ENCODE results near the gene PTPRO. TPM values are rescaled to one million over a fixed set of nuclear protein-coding genes. Genes with fewer than 3 reads are reported as not detected.
A peak's percentile ranks its signal among the peaks of the same experiment; 100 is the strongest.

PTPRO gene
- total RNA-seq, 4 donors from 2014 or later, result 1.5 to 15.3 (median 8.0) TPM

DNA sequence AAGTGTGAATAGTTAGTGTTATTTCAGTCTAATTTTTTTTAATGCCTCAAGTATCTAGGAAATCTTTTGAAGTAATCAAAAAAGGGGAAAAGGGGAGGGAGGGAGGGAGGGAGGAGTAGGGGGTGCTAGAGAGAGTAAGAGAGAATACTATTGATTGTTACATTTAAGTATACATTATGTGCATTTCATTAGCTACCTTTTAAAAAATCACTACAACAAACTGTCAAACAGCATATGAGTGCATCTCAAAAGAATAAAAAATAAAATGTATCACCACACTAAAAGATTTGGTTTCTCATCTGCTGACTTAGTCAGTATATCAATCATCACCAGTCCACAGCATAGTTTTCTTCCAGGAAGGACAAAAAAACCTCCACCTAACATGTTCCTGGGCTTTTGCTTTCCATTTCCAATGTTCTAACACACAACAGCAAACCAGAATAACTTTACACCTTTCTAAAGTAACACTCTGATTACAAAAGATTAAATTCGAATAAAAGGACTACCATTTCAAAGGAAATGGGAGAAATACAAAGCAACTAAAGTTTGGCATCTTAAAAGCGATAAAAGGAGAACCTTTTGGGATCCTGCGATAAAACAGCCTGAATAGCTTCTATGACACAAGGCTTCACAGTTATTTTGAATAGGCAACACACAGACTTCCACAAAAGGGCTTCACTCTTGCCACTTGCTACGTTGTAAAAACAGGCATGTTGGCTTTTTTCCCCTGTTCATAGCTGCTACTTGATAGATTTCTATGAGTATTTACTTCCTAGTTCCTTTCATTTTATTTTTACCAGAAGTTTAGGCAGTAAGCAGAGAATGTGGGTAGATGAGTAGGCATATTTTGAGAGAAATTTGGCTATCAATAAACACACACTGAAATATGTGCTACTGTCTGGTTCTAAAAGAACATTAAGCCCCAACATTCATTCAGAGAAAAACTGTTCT is 306.0 kb downstream of the PTPRO start:
- Histone ChIP-seq H3K27me3 (no peaks in the 10 kb centered on the region), H3K4me1 (peaks cover 3 to 11% of the 10 kb centered on the region in 2 donors), H3K36me3 (no peaks in the 10 kb centered on the region), H3K9me3 (no peaks in the 10 kb centered on the region), H3K27ac (peak overlapping the region; percentile 80 to 91), H3K4me3 (no peak overlapping the region)
- intact Hi-C loops (cut with DNase I; ENCODE audit: low total_unique reads), result no loop called here
- TF ChIP-seq POLR2A (IDR thresholded peaks at IDR 0.05), result no peak
- TF ChIP-seq, protein P1, sequence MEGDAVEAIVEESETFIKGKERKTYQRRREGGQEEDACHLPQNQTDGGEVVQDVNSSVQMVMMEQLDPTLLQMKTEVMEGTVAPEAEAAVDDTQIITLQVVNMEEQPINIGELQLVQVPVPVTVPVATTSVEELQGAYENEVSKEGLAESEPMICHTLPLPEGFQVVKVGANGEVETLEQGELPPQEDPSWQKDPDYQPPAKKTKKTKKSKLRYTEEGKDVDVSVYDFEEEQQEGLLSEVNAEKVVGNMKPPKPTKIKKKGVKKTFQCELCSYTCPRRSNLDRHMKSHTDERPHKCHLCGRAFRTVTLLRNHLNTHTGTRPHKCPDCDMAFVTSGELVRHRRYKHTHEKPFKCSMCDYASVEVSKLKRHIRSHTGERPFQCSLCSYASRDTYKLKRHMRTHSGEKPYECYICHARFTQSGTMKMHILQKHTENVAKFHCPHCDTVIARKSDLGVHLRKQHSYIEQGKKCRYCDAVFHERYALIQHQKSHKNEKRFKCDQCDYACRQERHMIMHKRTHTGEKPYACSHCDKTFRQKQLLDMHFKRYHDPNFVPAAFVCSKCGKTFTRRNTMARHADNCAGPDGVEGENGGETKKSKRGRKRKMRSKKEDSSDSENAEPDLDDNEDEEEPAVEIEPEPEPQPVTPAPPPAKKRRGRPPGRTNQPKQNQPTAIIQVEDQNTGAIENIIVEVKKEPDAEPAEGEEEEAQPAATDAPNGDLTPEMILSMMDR (IDR thresholded peaks at IDR 0.05), result no peak
- no peak for DNase-seq

DNA sequence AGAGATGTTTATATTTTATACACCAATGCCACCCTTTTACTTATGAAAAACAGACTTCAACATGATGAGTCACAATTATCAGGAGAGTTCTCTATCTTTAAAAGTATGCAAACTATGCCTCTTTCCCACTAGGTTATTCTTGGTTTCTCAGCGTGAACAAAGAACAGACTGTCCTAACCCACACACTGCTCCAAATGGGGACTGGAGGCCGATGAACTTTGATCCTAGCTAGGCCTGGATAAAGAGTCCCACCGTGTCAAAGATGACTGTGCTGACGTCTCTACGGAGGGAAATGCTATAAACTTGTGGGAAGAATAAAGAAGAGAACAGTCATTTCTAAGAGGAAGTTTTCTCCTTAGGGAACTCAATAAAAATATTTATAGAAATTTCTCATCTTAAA is 306.8 kb downstream of the PTPRO start:
- no peaks in the 10 kb centered on the region for H3K27me3 ChIP-seq
- peak; percentile 72 to 84 for DNase-seq
- intact Hi-C loops (cut with DNase I; ENCODE audit: low total_unique reads), result no loop called here
- H3K4me1 ChIP-seq, result peaks cover 3 to 11% of the 10 kb centered on the region in 2 donors
- H3K9me3 ChIP-seq, result no peaks in the 10 kb centered on the region
- H3K27ac ChIP-seq, result peak overlapping the region; percentile 80 to 91
- TF ChIP-seq, protein P1 (IDR thresholded peaks at IDR 0.05), result no peak
- no peak for TF ChIP-seq POLR2A (IDR thresholded peaks at IDR 0.05)
- H3K36me3 ChIP-seq, result no peaks in the 10 kb centered on the region
- H3K4me3 ChIP-seq, result no peak overlapping the region

DNA sequence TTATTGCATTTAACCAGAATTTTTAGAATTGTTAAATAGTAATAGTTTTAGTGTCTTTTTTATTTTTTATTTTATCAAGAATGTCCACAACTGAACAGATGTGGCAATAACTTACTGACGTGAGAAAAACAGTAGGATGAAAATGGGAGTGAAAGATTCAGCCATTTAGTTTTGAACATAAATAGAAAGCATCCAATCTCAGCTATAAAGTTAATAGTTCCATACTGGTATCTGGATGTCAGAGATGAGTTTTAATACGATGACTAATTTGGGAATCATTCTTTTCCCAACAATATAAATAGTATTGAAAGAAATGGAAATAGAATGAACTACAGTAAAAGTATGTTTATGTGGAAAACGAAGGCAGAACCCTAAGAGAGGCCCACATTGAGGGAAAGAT is 307.5 kb downstream of the PTPRO start:
- Histone ChIP-seq H3K4me1 (peaks cover 3 to 11% of the 10 kb centered on the region in 2 donors), H3K27ac (peak overlapping the region; percentile 80 to 91), H3K9me3 (no peaks in the 10 kb centered on the region), H3K27me3 (no peaks in the 10 kb centered on the region), H3K4me3 (no peak overlapping the region), H3K36me3 (no peaks in the 10 kb centered on the region)
- no peak for DNase-seq
- no peak for TF ChIP-seq POLR2A (IDR thresholded peaks at IDR 0.05)
- TF ChIP-seq, protein P1 (IDR thresholded peaks at IDR 0.05), result no peak
- intact Hi-C loops (cut with DNase I; ENCODE audit: low total_unique reads), result no loop called here

DNA sequence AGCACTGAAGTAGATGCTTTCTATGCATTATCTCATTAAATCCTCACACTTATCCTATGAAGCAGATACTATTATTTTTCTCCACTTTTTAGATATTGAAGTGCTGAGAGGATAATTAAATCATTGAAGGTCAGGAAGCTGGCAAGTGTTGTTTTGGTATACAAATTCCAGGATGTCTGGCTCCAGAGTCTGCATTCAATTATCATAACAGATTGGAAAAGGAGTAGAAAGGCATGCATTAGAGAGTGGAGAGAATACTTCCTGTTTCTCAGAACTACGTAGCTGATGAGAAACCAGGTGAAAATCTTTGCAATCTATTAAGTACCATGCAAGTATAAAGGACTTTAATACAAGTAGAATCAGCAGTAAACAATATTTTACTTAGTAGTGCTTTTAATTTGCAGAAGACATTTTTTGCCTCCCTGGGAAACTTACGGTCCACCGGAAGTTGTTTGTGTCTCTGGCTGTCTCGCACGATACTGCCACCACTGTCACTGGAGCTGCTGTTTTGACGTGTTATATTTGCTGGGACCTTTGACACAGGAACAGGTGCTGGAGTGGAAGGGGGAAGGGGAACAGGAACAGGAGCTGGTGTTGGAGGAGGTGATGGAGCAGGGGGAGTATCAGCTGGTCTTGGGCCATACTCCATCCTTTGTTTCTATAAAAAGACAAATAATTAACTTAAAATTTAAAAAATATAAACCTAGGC is 308.9 kb downstream of the PTPRO start:
- no peak for DNase-seq
- intact Hi-C loops (cut with DNase I; ENCODE audit: low total_unique reads), result no loop called here
- no peaks in the 10 kb centered on the region for H3K36me3 ChIP-seq
- H3K4me3 ChIP-seq, result no peak overlapping the region
- H3K27me3 ChIP-seq, result no peaks in the 10 kb centered on the region
- peaks cover 3 to 11% of the 10 kb centered on the region in 2 donors for H3K4me1 ChIP-seq
- no peaks in the 10 kb centered on the region for H3K9me3 ChIP-seq
- no peak for TF ChIP-seq POLR2A (IDR thresholded peaks at IDR 0.05)
- TF ChIP-seq, protein P1 (IDR thresholded peaks at IDR 0.05), result no peak
- H3K27ac ChIP-seq, result peak overlapping the region; percentile 80 to 91

DNA sequence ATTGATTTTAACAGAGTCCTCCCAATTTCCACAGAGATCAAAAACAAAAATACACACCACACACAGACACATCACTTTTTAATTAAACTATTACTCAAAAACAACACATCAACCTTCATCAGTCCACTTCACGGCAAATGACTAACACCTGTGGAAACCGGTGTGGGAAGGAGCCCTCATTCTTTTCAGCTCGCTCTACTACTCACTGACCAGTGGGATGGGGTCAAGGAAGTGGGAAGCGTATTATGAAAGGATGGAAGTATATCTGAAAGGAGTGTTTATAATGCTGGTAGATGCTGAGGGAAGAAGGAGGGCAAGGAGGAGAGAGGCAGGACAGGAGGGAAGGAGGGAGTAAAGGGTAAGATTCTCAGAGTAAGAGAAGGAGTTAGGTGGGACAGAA is 310.4 kb downstream of the PTPRO start:
- no peak for TF ChIP-seq POLR2A (IDR thresholded peaks at IDR 0.05)
- TF ChIP-seq, protein P1 (IDR thresholded peaks at IDR 0.05), result no peak
- H3K4me3 ChIP-seq, result no peak overlapping the region
- intact Hi-C loops (cut with DNase I; ENCODE audit: low total_unique reads), result no loop called here
- no peak for DNase-seq
- H3K9me3 ChIP-seq, result no peaks in the 10 kb centered on the region
- H3K4me1 ChIP-seq, result peaks cover 4% of the 10 kb centered on the region in 2 donors
- peak overlapping the region; percentile 52 to 91 for H3K27ac ChIP-seq
- no peaks in the 10 kb centered on the region for H3K36me3 ChIP-seq
- no peaks in the 10 kb centered on the region for H3K27me3 ChIP-seq
